OCI-LY7 (cell line): ENCODE results near the gene ARHGAP24. TPM values are rescaled to one million over a fixed set of nuclear protein-coding genes. Genes with fewer than 3 reads are reported as not detected.

Experiments
- BruUV-seq: library from RNA; stranded (reverse); fragments of 400-500 nt; replicated peaks from 2 replicates; lab custom pipeline; 2021; lab: Mats Ljungman, UMichigan
- CTCF ChIA-PET: fragments of 300-600 bp; sonication (Branson Sonifier 250); formaldehyde crosslinking; loops from one replicate; lab custom pipeline; 2022; ENCODE audit warnings: antibody characterized with exemption; ENCODE audit not compliant: unreplicated experiment; lab: Charles Lee
- POLR2A ChIA-PET: fragments of 300-600 bp; sonication (Branson Sonifier 250); formaldehyde crosslinking; loops from one replicate; lab custom pipeline; 2022; ENCODE audit warnings: antibody characterized with exemption; lab: Charles Lee
- DNase-seq: peaks from one replicate; pipeline ENCODE4 v3.0.0-alpha.2; 2015; ENCODE audit warnings: low spot score
- H2AFZ ChIP-seq: fragments of 200-600 bp; sonication (generic), shearing (Covaris generic); 2 replicates; pipeline ENCODE4 v1.6.1; 2014; ENCODE audit warnings: mild to moderate bottlenecking, antibody characterized with exemption, low read length, moderate library complexity
- H3K27ac ChIP-seq: fragments of 200-600 bp; sonication (generic); 2 replicates; pipeline ENCODE4 v1.5.1; 2014; ENCODE audit warnings: mixed run types, low read depth, mild to moderate bottlenecking, moderate library complexity, low read length, inconsistent platforms; ENCODE audit not compliant: poor library complexity, severe bottlenecking
- H3K36me3 ChIP-seq: fragments of 200-600 bp; sonication (generic); 2 replicates; pipeline ENCODE4 v1.6.1; 2014; ENCODE audit warnings: mild to moderate bottlenecking, antibody characterized with exemption, low read length, moderate library complexity, mixed read lengths; ENCODE audit not compliant: insufficient read depth
- H3K4me1 ChIP-seq: fragments of 200-600 bp; sonication (generic); 2 replicates; pipeline ENCODE4 v1.5.1; 2014; ENCODE audit warnings: mild to moderate bottlenecking, low read length; ENCODE audit not compliant: insufficient read depth, poor library complexity, severe bottlenecking
- H3K4me2 ChIP-seq: fragments of 200-600 bp; sonication (generic); 2 replicates; pipeline ENCODE4 v1.6.1; 2014; ENCODE audit warnings: mild to moderate bottlenecking, low read length
- H3K4me3 ChIP-seq: fragments of 200-600 bp; sonication (generic); 2 replicates; pipeline ENCODE4 v1.5.1; 2014; ENCODE audit warnings: mild to moderate bottlenecking, low read depth, low read length; ENCODE audit not compliant: poor library complexity, severe bottlenecking
- H3K79me2 ChIP-seq: fragments of 200-600 bp; sonication (generic); 2 replicates; pipeline ENCODE4 v1.6.1; 2016; ENCODE audit warnings: low read depth, mild to moderate bottlenecking, low read length, moderate library complexity, mixed read lengths; ENCODE audit not compliant: insufficient read depth
- H3K9me2 ChIP-seq: fragments of 200-600 bp; sonication (generic); 2 replicates; pipeline ENCODE4 v1.6.1; 2016; ENCODE audit warnings: mild to moderate bottlenecking, low read length, mixed read lengths; ENCODE audit not compliant: insufficient read depth
- H3K9me3 ChIP-seq: fragments of 200-600 bp; sonication (generic); 2 replicates; pipeline ENCODE4 v1.6.1; 2014; ENCODE audit warnings: mild to moderate bottlenecking, mixed run types, low read length, mixed read lengths
- H4K20me1 ChIP-seq: fragments of 200-600 bp; sonication (generic); 2 replicates; pipeline ENCODE4 v1.6.1; 2014; ENCODE audit warnings: mild to moderate bottlenecking, antibody characterized with exemption, low read length, moderate library complexity, mixed read lengths; ENCODE audit not compliant: insufficient read depth
- CTCF ChIP-seq: fragments of 200-600 bp; sonication (generic); conservative IDR thresholded peaks from 2 replicates; pipeline ENCODE4 v1.5.1; 2014; ENCODE audit warnings: mild to moderate bottlenecking, antibody characterized with exemption, low read length, moderate library complexity, mixed read lengths
- EZH2phosphoT487 ChIP-seq: fragments of 200-600 bp; sonication (generic); IDR thresholded peaks from 2 replicates; pipeline ENCODE4 v1.6.1; 2018; ENCODE audit warnings: low read depth, borderline replicate concordance, mild to moderate bottlenecking, mixed run types, antibody characterized with exemption, low read length, moderate library complexity, mixed read lengths
- intact Hi-C: fragments of 100-400 bp; cut with micrococcal nuclease; formaldehyde crosslinking; loops from one replicate; pipeline ENCODE4 v1.10.0; 2022; ENCODE audit not compliant: unreplicated experiment
- total RNA-seq, 2 experiments: library from RNA; depleted of rRNA in 1 of 2; stranded (reverse); fragments of >200 nt in 1 of 2; shearing (Covaris generic) in 1 of 2; gene quantifications; 2 replicates each; pipeline ENCODE4 v1.2.3, GENCODE V29; 2014 to 2022

ARHGAP24 gene
- total RNA-seq, 2 experiments from 2014 or later = 0.88 to 4.4 TPM

GRCh38 chr4:85571008-85571407 lies 96.1 kb downstream of the ARHGAP24 start:
- Histone ChIP-seq H3K9me3 (no peaks in the 10 kb centered on the region), H3K27ac (no peak overlapping the region), H3K4me1 (no peaks in the 10 kb centered on the region), H3K36me3 (no peaks in the 10 kb centered on the region), H3K4me3 (no peak overlapping the region), H3K9me2 (no peaks in the 10 kb centered on the region), H4K20me1 (no peaks in the 10 kb centered on the region), H3K4me2 (no peak overlapping the region), H3K79me2 (no peaks in the 10 kb centered on the region), H2AFZ (no peak overlapping the region)
- TF ChIP-seq EZH2phosphoT487 (no peak), CTCF (no peak)
- no peak for DNase-seq
- CTCF ChIA-PET = no interaction called here
- POLR2A ChIA-PET = interaction anchor here (1.4 kb wide), 1 partner anchor 12 kb away, joined by 4 read pairs; no protein-coding TSS in a partner anchor
- intact Hi-C loops = no loop called here
- no TSS peak for BruUV-seq

- no TSS peak for BruUV-seq
- Histone ChIP-seq H3K27ac (no peak overlapping the region), H3K4me1 (no peaks in the 10 kb centered on the region), H3K36me3 (no peaks in the 10 kb centered on the region), H3K4me2 (no peak overlapping the region), H3K79me2 (no peaks in the 10 kb centered on the region), H3K9me3 (no peaks in the 10 kb centered on the region), H3K9me2 (no peaks in the 10 kb centered on the region), H3K4me3 (no peak overlapping the region), H2AFZ (no peak overlapping the region), H4K20me1 (no peaks in the 10 kb centered on the region)
- no peak for DNase-seq
- TF ChIP-seq EZH2phosphoT487 = no peak
- no peak for TF ChIP-seq CTCF
- intact Hi-C loops = no loop called here
- CTCF ChIA-PET = no interaction called here
- POLR2A ChIA-PET = interaction anchor here (0.6 to 0.7 kb wide), 2 partner anchors 16 to 77 kb away, joined by 3 to 4 read pairs; no protein-coding TSS in a partner anchor
Measured at GRCh38 chr4:85573270-85573669, 98.3 kb downstream of the ARHGAP24 start.

- Histone ChIP-seq H3K9me3 (no peaks in the 10 kb centered on the region), H3K36me3 (no peaks in the 10 kb centered on the region), H3K79me2 (no peaks in the 10 kb centered on the region), H3K27ac (no peak overlapping the region), H3K9me2 (no peaks in the 10 kb centered on the region), H3K4me1 (no peaks in the 10 kb centered on the region), H4K20me1 (no peaks in the 10 kb centered on the region), H3K4me3 (no peak overlapping the region), H2AFZ (no peak overlapping the region), H3K4me2 (no peak overlapping the region)
- ChIA-PET CTCF (no interaction called here), POLR2A (interaction anchor here (1.2 kb wide), 1 partner anchor 19 kb away, joined by 3 read pairs; no protein-coding TSS in a partner anchor)
- BruUV-seq = no TSS peak
- intact Hi-C loops = no loop called here
- DNase-seq = no peak
- no peak for TF ChIP-seq CTCF
- TF ChIP-seq EZH2phosphoT487 = no peak
Measured at GRCh38 chr4:85577307-85577706, 102.4 kb downstream of the ARHGAP24 start.
